Measurements from ENCODE around the gene GSTP1. TPM values are rescaled to one million over a fixed set of nuclear protein-coding genes. Genes with fewer than 3 reads are reported as not detected.
A peak's percentile ranks its signal among the peaks of the same experiment; 100 is the strongest.
"Not testable (repeated sequence)": the region's sequence is repeated elsewhere in the genome, so short reads cannot be mapped to it uniquely, and the experiment has no call there.

GSTP1 gene
- total RNA-seq, 2 experiments from 2014 or later = 195 to 198 TPM

- no peaks in the 10 kb centered on the region for H3K36me3 Mint-ChIP-seq (ENCODE audit: low read depth)
- no peak overlapping the region for H3K4me3 Mint-ChIP-seq
- ChIA-PET POLR2A (no interaction called here), CTCF (interaction anchor here (1.1 kb wide), 1 partner anchor 26 kb away, joined by 5 read pairs; no protein-coding TSS in a partner anchor)
- no peak for DNase-seq
- peaks cover 37% of the 10 kb centered on the region for H3K27me3 Mint-ChIP-seq
- H3K27ac Mint-ChIP-seq = no peak overlapping the region
- peaks cover 16% of the 10 kb centered on the region for H3K4me1 Mint-ChIP-seq
- no peaks in the 10 kb centered on the region for H3K9me3 Mint-ChIP-seq
Measured at GRCh38 chr11:67576735-67577475, 6.7 kb upstream of the GSTP1 start.

GRCh38 chr11:67577951-67578350 is 5.7 kb upstream of the GSTP1 start:
- ChIA-PET CTCF (interaction anchor here (1.1 kb wide), 1 partner anchor 14 kb away, joined by 3 read pairs; no protein-coding TSS in a partner anchor), POLR2A (no interaction called here)
- no peaks in the 10 kb centered on the region for H3K9me3 Mint-ChIP-seq

GRCh38 chr11:67581469-67581868 is 2.1 kb upstream of the GSTP1 start:
- H3K4me3 Mint-ChIP-seq = no peak overlapping the region
- no peak overlapping the region for H3K27ac Mint-ChIP-seq
- CTCF ChIA-PET = no interaction called here
- peaks cover 27% of the 10 kb centered on the region for H3K27me3 Mint-ChIP-seq
- H3K4me1 Mint-ChIP-seq = peaks cover 47% of the 10 kb centered on the region
- H3K36me3 Mint-ChIP-seq (ENCODE audit: low read depth) = peaks cover 16% of the 10 kb centered on the region
- no peak for DNase-seq
- H3K9me3 Mint-ChIP-seq = no peaks in the 10 kb centered on the region
- POLR2A ChIA-PET = no interaction called here

More at GRCh38 chr11:67577951-67578350, 5.7 kb upstream of the GSTP1 start:
- Mint-ChIP-seq H3K27ac (no peak overlapping the region), H3K4me1 (peaks cover 26% of the 10 kb centered on the region), H3K4me3 (no peak overlapping the region), H3K27me3 (peaks cover 36% of the 10 kb centered on the region), H3K36me3 (ENCODE audit: low read depth) (no peaks in the 10 kb centered on the region)
- no peak for DNase-seq

GRCh38 chr11:67582011-67582410 is 1.6 kb upstream of the GSTP1 start:
- peak overlapping the region; percentile 91 for H3K4me3 Mint-ChIP-seq
- H3K27ac Mint-ChIP-seq = no peak overlapping the region
- peaks cover 22% of the 10 kb centered on the region for H3K36me3 Mint-ChIP-seq (ENCODE audit: low read depth)
- no peaks in the 10 kb centered on the region for H3K9me3 Mint-ChIP-seq
- DNase-seq = no peak
- peaks cover 50% of the 10 kb centered on the region for H3K4me1 Mint-ChIP-seq
- POLR2A ChIA-PET = interaction anchor here (1.0 kb wide), 1 partner anchor 27 kb away, joined by 3 read pairs; no protein-coding TSS in a partner anchor
- CTCF ChIA-PET = no interaction called here
- H3K27me3 Mint-ChIP-seq = peaks cover 27% of the 10 kb centered on the region

GRCh38 chr11:67584205-67584880 is 731 bp downstream of the GSTP1 start:
- DNase-seq = peak; percentile 44
- Mint-ChIP-seq H3K9me3 (no peaks in the 10 kb centered on the region), H3K36me3 (ENCODE audit: low read depth) (peaks cover 29% of the 10 kb centered on the region), H3K27ac (peak overlapping the region; percentile 50), H3K27me3 (peaks cover 20% of the 10 kb centered on the region), H3K4me1 (peaks cover 46% of the 10 kb centered on the region), H3K4me3 (peak overlapping the region; percentile 65)
- ChIA-PET CTCF (interaction anchor here (0.7 to 1.4 kb wide), 6 partner anchors 8 to 233 kb away, joined by 3 to 5 read pairs (median 4); no protein-coding TSS in a partner anchor), POLR2A (interaction anchor here (0.8 to 1.7 kb wide), 6 partner anchors 25 to 232 kb away, joined by 3 to 8 read pairs (median 3); partner anchors contain the start of genes ACY3 and NUDT8)

GRCh38 chr11:67584881-67585873 is 1.6 kb downstream of the GSTP1 start:
- Mint-ChIP-seq H3K27ac (peak overlapping the region; percentile 50), H3K4me1 (peaks cover 38% of the 10 kb centered on the region), H3K36me3 (ENCODE audit: low read depth) (peaks cover 29% of the 10 kb centered on the region), H3K27me3 (peaks cover 12% of the 10 kb centered on the region), H3K9me3 (no peaks in the 10 kb centered on the region), H3K4me3 (peak overlapping the region; percentile 65)
- no peak for DNase-seq
- CTCF ChIA-PET = interaction anchor here (1.3 kb wide), 1 partner anchor 24 kb away, joined by 3 read pairs; no protein-coding TSS in a partner anchor
- POLR2A ChIA-PET = interaction anchor here (1.0 to 1.3 kb wide), 2 partner anchors 29 to 44 kb away, joined by 3 to 8 read pairs; partner anchors contain the start of gene NUDT8

- DNase-seq = no peak
- Mint-ChIP-seq H3K9me3 (no peaks in the 10 kb centered on the region), H3K4me3 (no peak overlapping the region), H3K4me1 (peaks cover 36% of the 10 kb centered on the region), H3K27me3 (peaks cover 9% of the 10 kb centered on the region), H3K36me3 (ENCODE audit: low read depth) (peaks cover 29% of the 10 kb centered on the region), H3K27ac (peak overlapping the region; percentile 32)
- POLR2A ChIA-PET = no interaction called here
- CTCF ChIA-PET = no interaction called here
Measured at GRCh38 chr11:67585911-67586310, 2.3 kb downstream of the GSTP1 start.

- H3K36me3 Mint-ChIP-seq (ENCODE audit: low read depth) = peaks cover 29% of the 10 kb centered on the region
- H3K4me3 Mint-ChIP-seq = no peak overlapping the region
- DNase-seq = no peak
- CTCF ChIA-PET = no interaction called here
- H3K27me3 Mint-ChIP-seq = peaks cover 3% of the 10 kb centered on the region
- H3K27ac Mint-ChIP-seq = peak overlapping the region; percentile 17
- H3K4me1 Mint-ChIP-seq = peaks cover 36% of the 10 kb centered on the region
- H3K9me3 Mint-ChIP-seq = no peaks in the 10 kb centered on the region
- POLR2A ChIA-PET = interaction anchor here (0.7 kb wide), 1 partner anchor 28 kb away, joined by 3 read pairs; no protein-coding TSS in a partner anchor
Measured at GRCh38 chr11:67586568-67587250, 3.1 kb downstream of the GSTP1 start.

GRCh38 chr11:67588136-67588503 is 4.5 kb downstream of the GSTP1 start:
- Mint-ChIP-seq H3K4me3 (no peak overlapping the region), H3K27ac (no peak overlapping the region), H3K36me3 (ENCODE audit: low read depth) (peaks cover 29% of the 10 kb centered on the region), H3K27me3 (no peaks in the 10 kb centered on the region), H3K4me1 (peaks cover 25% of the 10 kb centered on the region), H3K9me3 (no peaks in the 10 kb centered on the region)
- ChIA-PET CTCF (no interaction called here), POLR2A (no interaction called here)
- no peak for DNase-seq

GRCh38 chr11:67588899-67589415 is 5.3 kb downstream of the GSTP1 start:
- Mint-ChIP-seq H3K36me3 (ENCODE audit: low read depth) (peaks cover 29% of the 10 kb centered on the region), H3K4me1 (peaks cover 22% of the 10 kb centered on the region)
- POLR2A ChIA-PET, H3K4me3 Mint-ChIP-seq, H3K27ac Mint-ChIP-seq, H3K9me3 Mint-ChIP-seq, H3K27me3 Mint-ChIP-seq, DNase-seq: not testable (repeated sequence)
- CTCF ChIA-PET = interaction anchor here (1.9 kb wide), 1 partner anchor 25 kb away, joined by 4 read pairs; no protein-coding TSS in a partner anchor

- ChIA-PET CTCF (interaction anchor here (1.4 kb wide), 1 partner anchor 10 kb away, joined by 5 read pairs; the partner anchor contains the start of gene GSTP1), POLR2A (no interaction called here)
- H3K4me3 Mint-ChIP-seq = no peak overlapping the region
- H3K9me3 Mint-ChIP-seq = no peaks in the 10 kb centered on the region
- H3K36me3 Mint-ChIP-seq (ENCODE audit: low read depth) = peaks cover under 1% of the 10 kb centered on the region
- no peak overlapping the region for H3K27ac Mint-ChIP-seq
- H3K4me1 Mint-ChIP-seq = no peaks in the 10 kb centered on the region
- no peak for DNase-seq
- peaks cover 4% of the 10 kb centered on the region for H3K27me3 Mint-ChIP-seq
Measured at GRCh38 chr11:67592880-67593564, 9.4 kb downstream of the GSTP1 start.
